Lower leg skin (tissue), 3 donors: ENCODE data around the gene PCGF1.

ENCODE experiments used
- CTCF ChIP-seq, 3 donors: fragments of 450-650 bp; IDR thresholded peaks; one replicate each; pipeline ENCODE4 v1.5.1; 2016; ENCODE audit warnings: antibody characterized with exemption in 3 of 3, mild to moderate bottlenecking in 3 of 3, moderate library complexity in 2 of 3
- POLR2A ChIP-seq, 2 donors: fragments of 450-650 bp; IDR thresholded peaks; one replicate each; pipeline ENCODE4 v1.6.1; 2016 to 2017; ENCODE audit warnings: antibody characterized with exemption in 2 of 2, mild to moderate bottlenecking in 1 of 2, moderate library complexity in 1 of 2

GRCh38 chr2:74462054-74462785 is 45.3 kb downstream of the PCGF1 start:
- TF ChIP-seq CTCF (IDR thresholded peaks at IDR 0.05): no peak
- TF ChIP-seq POLR2A (IDR thresholded peaks at IDR 0.05): no peak
